Prostate gland (tissue), 2 donors: ENCODE measurements around the gene AHCYL2. TPM values are rescaled to one million over a fixed set of nuclear protein-coding genes. Genes with fewer than 3 reads are reported as not detected.

Experiments
- DNase-seq: peaks from one replicate; pipeline ENCODE4 v3.0.0-alpha.2; 2019; ENCODE audit warnings: low spot score
- H3K27ac ChIP-seq, 2 donors: fragments of 200-600 bp; sonication (generic); 2 replicates each; pipeline ENCODE4 v1.5.1; 2017 to 2019
- H3K27me3 ChIP-seq: fragments of 200-600 bp; sonication (generic); replicated peaks from 2 replicates; pipeline ENCODE4 v1.5.1; 2019; ENCODE audit not compliant: insufficient read depth
- H3K36me3 ChIP-seq, 2 donors: fragments of 200-600 bp; sonication (generic); 1 replicate in 1 of 2; 2 replicates in 1 of 2; pipeline versions ENCODE4 v1.5.1 to v1.8.1; 2017 to 2019
- H3K4me1 ChIP-seq: fragments of 200-600 bp; sonication (generic); replicated peaks from 2 replicates; pipeline ENCODE4 v1.5.1; 2019
- H3K4me3 ChIP-seq, 2 donors: fragments of 200-600 bp; sonication (generic); 2 replicates each; pipeline ENCODE4 v1.5.1; 2017 to 2019
- H3K9me3 ChIP-seq: fragments of 200-600 bp; sonication (generic); 2 replicates; pipeline ENCODE4 v1.5.1; 2017
- POLR2A ChIP-seq: fragments of 450-650 bp; IDR thresholded peaks from one replicate; pipeline ENCODE4 v1.6.1; 2016; ENCODE audit warnings: antibody characterized with exemption, mild to moderate bottlenecking
- POLR2AphosphoS5 ChIP-seq: sonication (generic); formaldehyde crosslinking; IDR thresholded peaks from one replicate; pipeline ENCODE4 v1.6.1; 2017; ENCODE audit warnings: antibody characterized with exemption
- WGBS: methylation state at CpG from one replicate; pipeline ENCODE4 v1.1.5; 2018; 5-methylcytosine and 5-hydroxymethylcytosine counted together
- intact Hi-C: fragments of 100-400 bp; cut with DNase I; formaldehyde crosslinking; loops from one replicate; pipeline ENCODE4 v1.14.2; 2022
- total RNA-seq, 2 donors: library from RNA; depleted of rRNA; stranded (reverse); fragments of >200 nt; gene quantifications; one replicate each; pipeline ENCODE4 v1.1.0, GENCODE V29; 2016
- TF ChIP-seq, protein P1 (sequence below), 4 experiments: fragments of 200-600 bp in 2 of 4; fragments of 450-650 bp in 2 of 4; sonication (generic) in 2 of 4; IDR thresholded peaks; 1 replicate in 3 of 4; 2 replicates in 1 of 4; pipeline ENCODE4 v1.5.1; 2016 to 2019; ENCODE audit warnings: antibody characterized with exemption in 4 of 4, mild to moderate bottlenecking in 2 of 4, moderate library complexity in 2 of 4

Gene AHCYL2
- total RNA-seq, 2 donors from 2014 or later: 15.2 to 38.3 TPM

DNA sequence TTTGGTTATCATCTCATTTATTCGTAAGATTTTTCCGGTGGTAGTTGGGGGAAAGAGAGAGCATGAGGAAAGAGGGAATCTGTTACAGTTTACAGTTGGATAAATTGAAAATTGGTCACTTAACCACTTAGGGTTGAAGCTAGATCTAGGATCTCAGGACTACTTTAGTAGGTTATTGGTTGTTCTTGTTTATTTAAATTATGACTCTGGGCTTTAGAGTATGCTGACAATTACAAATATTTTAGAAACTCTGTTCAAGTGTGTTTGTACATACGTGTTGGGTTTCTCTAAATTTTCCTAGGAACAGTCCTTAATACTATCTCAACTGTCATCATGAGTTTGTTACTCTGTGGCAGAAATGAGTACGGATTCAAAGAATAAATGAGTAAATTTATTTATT lies 160.8 kb downstream of the AHCYL2 start:
- no peak overlapping the region for H3K27ac ChIP-seq
- intact Hi-C loops: no loop called here

DNA sequence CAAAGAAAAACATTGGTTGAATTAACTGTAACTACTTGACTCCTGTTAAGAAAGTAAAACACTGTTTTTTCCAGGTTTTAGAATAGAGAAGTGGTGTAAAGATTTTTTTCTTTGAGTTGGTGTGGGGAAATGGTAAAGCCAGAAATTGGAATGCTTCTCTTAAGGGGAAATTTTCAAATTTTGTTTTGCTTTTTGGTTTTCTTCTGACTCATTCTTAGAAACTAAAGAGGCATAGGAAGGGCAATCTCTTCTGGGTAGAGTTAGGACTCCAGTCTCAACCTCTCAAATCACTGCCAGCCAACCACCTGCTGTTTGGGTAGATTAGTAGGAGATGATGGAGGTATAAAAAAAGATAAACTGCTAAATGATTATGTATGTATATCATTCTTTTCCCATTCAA lies 161.7 kb downstream of the AHCYL2 start:
- Histone ChIP-seq H3K27ac (no peak overlapping the region), H3K36me3 (no peaks in the 10 kb centered on the region), H3K4me3 (no peak overlapping the region), H3K27me3 (no peaks in the 10 kb centered on the region), H3K9me3 (no peaks in the 10 kb centered on the region), H3K4me1 (no peaks in the 10 kb centered on the region)
- TF ChIP-seq POLR2A: no peak
- TF ChIP-seq, protein P1, sequence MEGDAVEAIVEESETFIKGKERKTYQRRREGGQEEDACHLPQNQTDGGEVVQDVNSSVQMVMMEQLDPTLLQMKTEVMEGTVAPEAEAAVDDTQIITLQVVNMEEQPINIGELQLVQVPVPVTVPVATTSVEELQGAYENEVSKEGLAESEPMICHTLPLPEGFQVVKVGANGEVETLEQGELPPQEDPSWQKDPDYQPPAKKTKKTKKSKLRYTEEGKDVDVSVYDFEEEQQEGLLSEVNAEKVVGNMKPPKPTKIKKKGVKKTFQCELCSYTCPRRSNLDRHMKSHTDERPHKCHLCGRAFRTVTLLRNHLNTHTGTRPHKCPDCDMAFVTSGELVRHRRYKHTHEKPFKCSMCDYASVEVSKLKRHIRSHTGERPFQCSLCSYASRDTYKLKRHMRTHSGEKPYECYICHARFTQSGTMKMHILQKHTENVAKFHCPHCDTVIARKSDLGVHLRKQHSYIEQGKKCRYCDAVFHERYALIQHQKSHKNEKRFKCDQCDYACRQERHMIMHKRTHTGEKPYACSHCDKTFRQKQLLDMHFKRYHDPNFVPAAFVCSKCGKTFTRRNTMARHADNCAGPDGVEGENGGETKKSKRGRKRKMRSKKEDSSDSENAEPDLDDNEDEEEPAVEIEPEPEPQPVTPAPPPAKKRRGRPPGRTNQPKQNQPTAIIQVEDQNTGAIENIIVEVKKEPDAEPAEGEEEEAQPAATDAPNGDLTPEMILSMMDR (IDR thresholded peaks at IDR 0.05): no peak
- TF ChIP-seq POLR2AphosphoS5: no peak
- intact Hi-C loops: no loop called here
- DNase-seq: no peak

More for the DNA sequence above, 160.8 kb downstream of the AHCYL2 start:
- Histone ChIP-seq H3K4me3 (no peak overlapping the region), H3K9me3 (no peaks in the 10 kb centered on the region), H3K27me3 (no peaks in the 10 kb centered on the region), H3K4me1 (no peaks in the 10 kb centered on the region), H3K36me3 (no peaks in the 10 kb centered on the region)
- TF ChIP-seq, protein P1 (IDR thresholded peaks at IDR 0.05): no peak
- TF ChIP-seq POLR2AphosphoS5: no peak
- no peak for TF ChIP-seq POLR2A
- WGBS: 90% methylated on average over 4 of the region's 4 CpGs
- DNase-seq: no peak

DNA sequence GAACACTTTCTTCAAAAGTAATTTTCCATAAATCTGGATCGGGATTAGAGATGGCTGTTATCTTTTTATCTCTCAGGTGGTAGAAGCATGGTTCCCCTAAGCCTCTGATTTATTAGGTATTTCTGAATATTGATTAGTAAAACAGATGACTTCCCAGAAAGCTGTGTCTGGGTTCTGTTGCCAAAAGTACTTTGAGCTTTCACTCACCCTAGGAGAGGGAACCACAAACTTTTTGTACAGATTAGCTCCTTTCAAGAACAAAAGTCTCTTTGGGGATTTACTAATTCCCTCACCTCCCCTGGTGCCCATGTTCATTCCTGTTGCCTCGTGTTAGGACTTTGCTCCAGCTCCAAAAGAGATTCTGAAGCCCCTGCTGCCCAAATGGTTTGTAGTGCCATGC lies 162.7 kb downstream of the AHCYL2 start:
- H3K27ac ChIP-seq: no peak overlapping the region
- no peaks in the 10 kb centered on the region for H3K27me3 ChIP-seq
- no peak for DNase-seq
- H3K4me1 ChIP-seq: no peaks in the 10 kb centered on the region
- no peak overlapping the region for H3K4me3 ChIP-seq
- H3K9me3 ChIP-seq: no peaks in the 10 kb centered on the region
- intact Hi-C loops: no loop called here
- TF ChIP-seq, protein P1 (IDR thresholded peaks at IDR 0.05): no peak
- TF ChIP-seq POLR2AphosphoS5: no peak
- no peak for TF ChIP-seq POLR2A
- WGBS: 75% methylated on average over 2 of the region's 2 CpGs
- H3K36me3 ChIP-seq: no peaks in the 10 kb centered on the region

DNA sequence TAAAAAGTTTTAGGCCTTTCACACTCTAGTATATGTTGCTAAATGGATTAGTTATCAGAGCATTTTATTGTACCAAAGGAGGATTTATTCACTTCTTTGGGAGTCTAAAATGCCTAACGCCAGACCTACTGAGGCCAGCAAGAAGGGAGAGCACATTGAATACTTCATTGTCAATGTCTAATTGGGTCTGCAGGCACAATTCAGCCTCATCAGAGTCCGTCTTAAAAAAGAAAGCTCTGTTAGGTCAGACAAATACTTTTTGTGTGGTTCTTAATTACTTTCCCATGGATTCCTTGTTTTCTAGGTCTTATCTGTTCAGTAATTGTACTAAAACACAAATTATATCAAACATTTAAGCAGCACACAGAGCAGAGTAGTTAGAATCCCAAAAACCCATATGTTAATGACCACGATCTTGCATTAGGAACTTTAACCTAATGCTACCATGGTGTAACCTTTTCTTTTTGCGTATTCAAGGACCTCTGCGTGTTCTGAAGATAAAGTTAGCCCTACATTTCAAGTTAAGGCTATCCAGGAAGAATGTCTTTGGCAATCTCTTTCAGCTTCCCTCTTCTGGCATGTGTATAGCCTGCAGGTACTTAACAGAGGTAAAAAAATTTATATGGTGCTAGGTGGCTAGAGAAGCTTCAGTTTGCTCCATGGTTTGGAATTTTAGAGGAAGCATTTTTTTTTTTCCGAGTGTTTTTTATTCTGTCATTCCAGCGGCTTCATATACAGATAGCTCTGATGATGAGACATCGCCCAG lies 163.7 kb downstream of the AHCYL2 start:
- no peaks in the 10 kb centered on the region for H3K36me3 ChIP-seq

More for the DNA sequence above, 163.7 kb downstream of the AHCYL2 start:
- WGBS: 91% methylated on average over 8 of the region's 8 CpGs
- Histone ChIP-seq H3K4me1 (no peaks in the 10 kb centered on the region), H3K27me3 (no peaks in the 10 kb centered on the region), H3K9me3 (no peaks in the 10 kb centered on the region), H3K27ac (no peak overlapping the region), H3K4me3 (no peak overlapping the region)
- DNase-seq: no peak
- intact Hi-C loops: no loop called here
- TF ChIP-seq POLR2AphosphoS5 (no peak), POLR2A (no peak)
- TF ChIP-seq, protein P1 (IDR thresholded peaks at IDR 0.05): no peak
